Measurements from ENCODE around the gene RAB1B.
A peak's percentile ranks its signal among the peaks of the same experiment; 100 is the strongest.

RAB1B gene

DNA sequence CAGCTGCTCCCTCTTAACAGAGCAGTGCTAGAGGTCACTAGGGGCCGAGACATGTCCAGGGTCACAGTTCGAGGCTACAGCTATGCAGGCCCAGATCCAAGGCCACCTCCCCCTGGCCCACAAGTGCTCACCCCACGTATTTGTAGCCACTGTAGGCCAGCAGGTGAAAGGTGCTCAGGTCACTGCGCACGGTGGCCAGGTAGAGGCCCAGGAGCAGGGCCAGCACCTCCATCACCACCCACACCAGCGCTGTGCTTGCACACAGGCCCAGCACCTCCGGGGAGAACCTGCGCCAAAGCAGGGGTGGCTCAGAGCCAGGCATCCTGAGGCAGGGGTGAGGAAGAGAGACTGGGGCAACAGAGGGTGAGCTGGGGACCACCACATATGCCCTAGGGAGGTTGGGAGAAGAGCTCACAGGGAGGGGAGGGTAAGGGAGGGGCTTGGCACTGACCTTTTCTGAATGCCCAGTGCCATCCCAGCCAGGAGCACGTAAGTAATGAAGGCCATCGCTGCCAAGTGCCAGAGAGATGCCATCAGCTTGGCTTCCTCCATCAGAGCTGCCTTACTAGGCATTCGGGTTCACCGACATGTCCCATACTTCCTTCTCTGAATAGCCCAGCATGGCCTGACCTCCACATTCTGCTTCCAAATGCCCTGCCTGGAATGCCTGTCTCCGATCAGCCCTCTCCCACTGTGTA lies 17.0 kb downstream of the RAB1B start:
- no peak for DNase-seq

DNA sequence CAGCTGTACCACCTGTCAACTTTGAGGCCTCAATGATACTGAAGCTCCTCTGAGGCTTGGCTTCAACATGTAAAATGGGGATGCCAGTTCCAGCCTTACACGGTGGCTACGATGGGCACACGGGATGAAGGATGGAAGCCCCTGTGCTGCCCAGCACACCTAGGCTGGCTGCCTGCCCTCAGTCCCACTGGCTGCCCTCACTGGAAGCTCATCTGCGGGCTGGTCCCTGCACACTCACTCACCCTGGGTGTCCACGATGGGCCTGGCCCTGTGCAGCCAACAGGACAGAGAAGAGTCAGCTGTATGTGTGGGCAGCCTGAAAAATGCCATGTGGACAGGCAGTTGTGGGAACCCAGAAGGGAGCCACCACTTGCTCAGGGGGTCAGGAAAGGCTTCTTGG lies 18.3 kb downstream of the RAB1B start:
- no peak for DNase-seq

DNA sequence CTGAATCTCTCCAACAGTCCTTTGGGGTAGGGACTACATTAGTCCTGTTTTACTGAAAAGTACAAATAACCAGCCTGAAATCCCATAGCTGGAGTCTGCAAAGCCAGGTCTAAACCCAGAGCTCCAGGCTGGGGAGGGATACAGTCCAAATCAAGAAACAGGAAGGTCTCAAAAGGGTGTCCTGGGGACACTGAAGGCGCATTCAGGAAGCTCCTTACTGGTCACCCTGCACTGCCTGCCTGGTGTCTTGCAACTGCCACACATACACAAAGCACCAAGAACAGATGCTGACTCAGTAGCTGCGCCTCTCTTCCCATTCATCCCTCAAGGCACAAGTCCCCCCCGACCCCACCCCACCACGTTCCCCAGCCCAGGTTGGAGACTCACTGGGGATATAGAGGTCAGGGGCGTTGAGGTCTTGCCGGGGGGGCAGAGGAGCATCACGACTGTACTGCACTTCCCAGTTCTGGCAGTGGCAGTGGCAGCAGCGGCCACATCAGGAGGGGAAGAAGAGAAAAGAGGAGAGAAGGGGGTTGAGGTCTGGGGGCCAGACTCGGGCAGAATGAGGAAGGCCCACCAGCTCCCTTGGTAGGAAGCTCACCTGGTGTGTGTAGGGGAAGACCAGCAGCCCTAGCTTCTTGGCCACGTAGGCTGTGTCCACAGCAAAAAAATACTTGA lies 18.9 kb downstream of the RAB1B start:
- DNase-seq: no peak

DNA sequence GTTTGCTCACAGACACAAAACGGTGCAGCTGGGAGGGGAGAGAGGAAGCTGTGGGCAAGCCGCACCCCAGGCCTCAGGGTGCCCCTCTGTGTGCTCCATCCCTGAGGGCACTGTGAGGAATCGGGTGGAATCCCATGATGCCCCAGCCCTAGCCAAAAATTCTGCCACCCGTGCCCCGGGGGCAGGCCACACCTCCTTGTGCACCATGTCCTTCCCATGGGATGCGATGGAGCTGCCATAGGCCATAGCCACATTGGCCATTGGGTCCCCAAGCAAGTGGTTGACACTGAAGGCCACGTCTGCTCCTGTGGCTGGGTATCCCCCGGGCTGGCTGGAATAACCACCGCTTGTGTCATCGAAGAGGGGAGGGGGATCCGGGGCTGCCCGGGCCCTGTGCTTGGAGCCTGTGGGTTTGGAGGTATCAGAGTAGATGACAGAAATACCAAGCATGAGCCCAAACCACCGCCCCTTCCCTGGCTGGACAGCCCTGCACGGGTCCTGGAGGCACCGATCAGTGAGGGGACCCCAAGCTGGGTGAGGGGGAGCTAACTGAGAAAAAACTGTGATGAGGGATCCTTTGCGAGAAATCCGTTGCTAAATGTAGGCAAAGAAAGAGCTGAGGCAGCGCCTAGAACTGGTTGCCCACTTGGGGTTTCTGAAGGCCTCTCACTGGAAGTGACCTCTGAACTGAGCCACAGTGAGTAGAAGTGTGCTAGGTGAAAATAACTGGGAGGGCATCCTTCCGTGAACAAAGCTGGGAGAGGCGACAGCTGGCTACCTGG lies 19.6 kb downstream of the RAB1B start:
- DNase-seq: no peak

DNA sequence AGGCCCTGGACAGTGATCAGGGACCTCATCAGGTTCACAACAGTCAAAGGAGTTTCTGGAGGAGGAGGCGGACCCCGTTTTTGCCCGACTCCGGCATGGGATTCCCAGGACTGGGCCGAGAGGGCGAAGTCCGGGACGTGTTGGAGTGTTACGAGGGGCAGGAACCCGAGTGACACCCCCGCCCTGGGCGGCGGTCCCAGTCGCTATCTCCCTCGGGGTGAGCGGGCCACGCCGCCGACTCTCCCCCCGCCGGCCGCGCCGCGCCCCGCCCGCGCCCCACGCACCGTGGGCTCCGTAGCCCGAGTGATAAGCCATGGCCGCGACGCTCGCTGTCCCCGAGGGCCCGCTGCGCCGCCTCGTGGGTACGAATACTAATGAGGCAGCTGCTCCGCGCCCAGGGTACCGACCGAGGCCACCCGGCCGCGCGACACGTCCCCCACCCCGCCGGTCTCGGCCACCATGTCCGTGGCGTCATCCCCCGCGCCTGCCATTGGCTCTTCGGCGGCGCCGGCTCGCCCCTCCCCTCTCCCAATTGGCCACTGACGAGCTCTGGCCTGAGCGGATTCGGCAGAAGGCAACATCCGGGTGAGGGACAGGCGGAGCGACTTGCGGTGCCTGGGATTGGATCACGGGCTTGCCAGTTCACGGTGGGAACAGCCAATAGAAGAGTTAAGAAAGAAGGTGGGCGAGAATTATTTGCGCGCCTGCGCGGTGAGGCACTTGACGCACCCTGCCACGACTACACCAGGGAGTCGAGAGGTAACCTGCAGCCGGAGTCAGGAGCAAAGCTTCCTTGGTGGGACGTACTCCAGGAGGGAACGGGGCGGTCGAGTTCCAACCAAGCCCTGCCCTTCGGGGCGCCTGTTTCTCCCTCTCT lies 20.5 kb downstream of the RAB1B start, which contains the start of gene YIF1A:
YIF1A (minus strand) TSS at position 473 of the 877 bp plus-strand sequence; CDS start at position 315, 158 bp downstream.
- peak; percentile 100 for DNase-seq

DNA sequence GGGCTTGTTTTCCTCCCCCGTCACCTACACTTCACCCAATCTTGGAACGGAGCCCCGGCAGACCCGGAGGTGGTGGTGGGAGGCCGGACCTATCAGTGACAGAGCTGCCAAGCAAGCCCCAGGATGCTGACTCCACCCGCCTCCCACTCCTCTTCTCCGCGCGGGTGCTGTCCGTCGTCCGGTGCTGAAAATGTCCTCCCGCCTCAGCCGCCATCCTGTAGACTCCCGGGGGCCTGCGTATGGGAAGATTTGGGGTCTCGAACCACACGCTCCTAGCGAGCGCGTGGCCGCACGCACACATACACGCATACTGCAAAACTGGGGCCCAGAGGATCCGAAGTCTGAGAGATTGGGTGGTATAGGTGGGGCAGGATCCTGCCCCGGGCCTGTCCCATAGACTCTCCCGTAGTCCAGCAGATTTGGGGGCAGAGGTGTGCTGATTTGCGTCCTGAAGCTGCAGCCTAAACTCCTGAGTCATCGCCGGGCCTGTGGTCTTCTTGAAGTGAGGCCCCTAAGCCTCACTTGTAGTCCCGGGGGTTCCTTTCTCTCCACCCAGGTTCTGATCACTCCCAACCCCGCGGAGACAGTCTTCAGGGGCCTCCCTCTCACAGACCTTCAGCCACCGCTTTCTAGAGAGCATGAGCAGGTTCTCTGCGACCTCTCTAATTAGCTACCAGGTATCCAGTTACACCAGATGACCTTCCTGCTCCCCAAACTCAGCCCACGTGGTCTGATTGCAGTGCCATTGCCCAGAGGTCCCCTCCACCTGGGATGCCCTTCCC lies 21.3 kb downstream of the RAB1B start:
- no peak for DNase-seq

DNA sequence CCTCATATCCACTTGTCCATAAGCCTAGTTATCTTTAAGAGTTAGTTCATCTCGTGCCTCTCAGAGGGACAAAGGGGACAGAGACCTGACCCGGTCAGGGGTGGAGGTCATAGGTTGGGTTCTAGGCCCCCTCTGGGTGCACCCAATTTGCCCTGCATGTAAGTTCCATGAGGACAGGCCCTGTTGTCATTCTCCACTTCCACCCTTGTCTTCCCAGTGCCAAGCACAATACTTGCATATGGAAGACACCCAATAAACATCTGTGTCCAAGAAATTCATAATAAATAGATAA lies 21.8 kb downstream of the RAB1B start:
- no peak for DNase-seq

DNA sequence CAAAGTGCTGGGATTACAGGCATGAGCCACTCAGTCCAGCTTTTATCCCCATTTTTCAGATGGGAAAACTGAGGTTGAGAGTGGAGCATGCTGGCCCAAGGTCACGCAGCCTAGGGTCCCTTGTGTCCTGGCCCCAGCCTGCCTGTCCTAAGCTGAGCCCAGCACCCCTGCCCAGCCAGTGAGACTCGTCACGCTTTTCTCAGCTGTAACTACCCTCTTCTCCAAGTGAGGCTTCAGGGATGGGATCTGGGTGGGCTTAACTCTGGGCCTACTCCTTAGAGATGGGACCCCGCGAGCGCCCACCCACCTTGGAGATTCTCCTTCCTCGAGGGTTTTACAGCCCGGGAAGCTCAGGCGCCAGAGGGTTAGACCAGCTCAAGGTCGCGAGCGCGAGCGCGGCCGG lies 22.9 kb downstream of the RAB1B start:
- DNase-seq: no peak

DNA sequence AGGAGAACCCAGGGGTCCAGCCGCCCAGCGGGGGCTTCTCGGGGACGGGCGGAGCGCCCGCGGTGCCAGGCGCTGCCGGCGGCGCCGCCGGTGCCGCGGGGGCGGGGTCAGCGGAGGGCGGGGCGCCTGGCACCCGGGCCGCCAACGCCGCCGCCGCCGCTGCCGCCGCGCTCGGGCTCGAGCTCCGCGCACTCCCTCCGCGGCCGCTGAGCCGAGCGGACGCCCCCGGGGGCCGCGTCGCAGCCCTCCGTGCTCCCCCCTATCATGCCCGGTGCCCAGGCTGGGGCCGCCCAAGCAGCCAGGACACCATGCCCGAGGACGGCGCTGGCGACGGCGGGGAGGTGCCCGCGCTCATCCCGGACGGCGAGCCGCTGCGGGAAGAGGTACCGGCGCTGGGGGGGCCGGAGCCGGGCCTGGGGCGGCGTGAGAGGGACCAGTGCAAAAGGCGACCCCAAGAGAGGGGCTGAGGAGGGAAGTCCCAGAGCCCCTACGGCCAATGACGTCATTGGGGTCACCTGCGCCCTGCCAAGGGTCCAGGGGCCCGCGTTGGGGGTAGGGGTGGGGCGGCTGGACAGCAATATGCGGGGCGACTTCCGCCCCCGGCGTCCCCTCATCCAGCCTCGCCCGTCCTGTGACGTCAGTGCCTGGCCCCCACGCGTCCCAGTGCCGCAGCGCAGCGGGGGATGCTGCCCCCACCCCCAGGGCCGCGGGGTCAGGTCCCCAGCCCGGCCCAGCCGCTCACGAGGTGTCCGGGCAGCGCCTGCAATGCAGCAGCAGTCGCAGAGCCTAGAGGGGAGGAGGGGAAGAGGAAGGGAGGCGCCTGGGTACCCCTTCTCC lies 23.5 kb downstream of the RAB1B start, which contains the start of gene TMEM151A:
TMEM151A (plus strand) TSS at position 189 of the 837 bp plus-strand sequence; CDS start at position 309, 120 bp downstream.
- no peak for DNase-seq

DNA sequence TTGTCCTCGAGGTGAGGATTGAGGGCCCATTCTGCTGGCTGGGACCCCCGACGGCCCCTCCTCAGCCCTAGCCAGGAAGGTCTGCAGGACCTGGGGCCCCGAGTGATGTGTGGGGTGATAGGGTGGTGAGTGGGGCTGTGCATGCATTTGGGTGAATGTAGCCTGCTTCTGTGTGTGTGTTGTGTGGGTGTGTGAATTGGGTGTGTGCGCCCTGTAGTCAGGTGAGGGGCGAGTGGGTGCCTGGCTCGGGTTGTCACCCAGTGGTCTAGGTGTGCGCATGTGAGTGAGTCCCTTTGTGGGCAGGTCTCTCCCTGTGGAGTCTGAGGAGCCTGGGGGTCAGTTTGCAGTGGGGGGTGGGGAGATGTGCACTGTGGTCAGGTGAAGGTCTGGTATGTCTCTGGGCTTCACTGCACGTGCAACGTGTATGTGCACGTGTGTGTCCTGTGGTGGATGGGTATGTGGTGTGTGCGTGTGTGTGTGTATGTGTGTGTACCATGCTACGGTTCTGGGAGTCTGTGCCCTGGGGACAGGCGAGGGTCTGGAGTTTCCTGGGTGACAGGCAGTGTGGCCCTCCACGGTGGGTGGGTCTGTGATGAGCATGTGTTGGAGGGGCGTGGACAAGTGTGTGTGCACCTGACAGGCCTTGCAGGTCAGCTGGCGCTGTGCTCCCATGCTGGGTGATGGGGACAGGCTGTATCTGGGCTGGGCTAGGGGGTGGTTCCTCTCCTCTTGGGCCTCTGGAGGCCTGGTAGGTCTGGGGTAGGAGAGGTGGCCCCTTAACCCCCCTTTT lies 24.3 kb downstream of the RAB1B start:
- no peak for DNase-seq

DNA sequence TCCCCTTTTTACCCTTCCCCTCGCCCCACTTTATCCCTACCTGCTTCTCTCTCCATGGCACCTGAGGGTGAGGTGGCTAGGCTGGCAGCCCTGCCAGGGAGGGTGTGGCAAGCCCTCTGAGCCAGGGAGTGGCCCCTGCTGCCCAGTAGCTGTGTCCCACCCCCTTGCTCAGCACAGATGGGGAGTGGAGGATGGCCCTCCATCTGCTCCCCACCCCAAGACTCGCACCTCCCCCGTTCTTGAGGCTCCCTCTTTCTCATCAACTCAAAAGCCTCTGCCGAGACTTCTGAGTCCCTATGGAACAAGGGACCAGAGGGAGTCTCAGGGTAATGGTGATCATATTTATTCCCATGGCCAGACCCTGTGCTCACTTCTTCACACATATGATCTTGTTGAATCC lies 24.9 kb downstream of the RAB1B start:
- DNase-seq: no peak

DNA sequence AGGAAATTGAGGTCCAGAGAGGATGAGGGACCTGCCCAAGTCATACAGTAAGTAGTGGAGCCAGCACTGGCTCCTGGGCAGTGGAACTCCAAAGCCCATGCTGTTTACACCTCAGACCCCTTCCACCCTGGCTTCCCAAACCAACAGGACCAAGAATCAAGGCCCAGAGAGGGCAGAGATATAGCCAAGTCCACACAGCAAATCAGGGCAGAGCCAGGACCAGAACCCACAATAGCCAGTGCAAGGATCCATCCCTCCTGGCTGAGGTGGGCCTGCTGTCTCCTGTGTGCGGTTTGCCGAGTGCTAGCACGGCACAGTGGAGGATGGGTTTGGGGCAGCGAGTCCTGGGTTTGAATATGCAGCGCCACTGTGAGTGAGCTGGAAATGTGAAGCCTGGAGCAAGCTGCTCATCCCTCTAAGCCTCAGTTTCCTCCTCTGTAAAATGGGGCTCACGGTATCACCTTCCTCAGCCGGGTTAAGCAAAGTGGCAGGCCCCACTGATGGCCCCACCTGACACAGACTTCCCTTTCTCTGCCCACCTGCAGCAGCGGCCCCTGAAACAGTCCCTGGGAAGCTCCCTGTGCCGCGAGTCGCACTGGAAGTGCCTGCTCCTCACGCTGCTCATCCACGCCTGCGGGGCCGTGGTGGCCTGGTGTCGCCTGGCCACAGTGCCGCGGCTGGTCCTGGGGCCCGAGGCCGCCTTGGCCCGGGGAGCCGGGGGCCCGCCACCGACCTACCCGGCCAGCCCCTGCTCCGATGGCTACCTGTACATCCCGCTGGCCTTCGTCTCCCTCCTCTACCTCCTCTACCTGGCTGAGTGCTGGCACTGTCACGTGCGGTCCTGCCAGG lies 25.6 kb downstream of the RAB1B start:
- DNase-seq: no peak

DNA sequence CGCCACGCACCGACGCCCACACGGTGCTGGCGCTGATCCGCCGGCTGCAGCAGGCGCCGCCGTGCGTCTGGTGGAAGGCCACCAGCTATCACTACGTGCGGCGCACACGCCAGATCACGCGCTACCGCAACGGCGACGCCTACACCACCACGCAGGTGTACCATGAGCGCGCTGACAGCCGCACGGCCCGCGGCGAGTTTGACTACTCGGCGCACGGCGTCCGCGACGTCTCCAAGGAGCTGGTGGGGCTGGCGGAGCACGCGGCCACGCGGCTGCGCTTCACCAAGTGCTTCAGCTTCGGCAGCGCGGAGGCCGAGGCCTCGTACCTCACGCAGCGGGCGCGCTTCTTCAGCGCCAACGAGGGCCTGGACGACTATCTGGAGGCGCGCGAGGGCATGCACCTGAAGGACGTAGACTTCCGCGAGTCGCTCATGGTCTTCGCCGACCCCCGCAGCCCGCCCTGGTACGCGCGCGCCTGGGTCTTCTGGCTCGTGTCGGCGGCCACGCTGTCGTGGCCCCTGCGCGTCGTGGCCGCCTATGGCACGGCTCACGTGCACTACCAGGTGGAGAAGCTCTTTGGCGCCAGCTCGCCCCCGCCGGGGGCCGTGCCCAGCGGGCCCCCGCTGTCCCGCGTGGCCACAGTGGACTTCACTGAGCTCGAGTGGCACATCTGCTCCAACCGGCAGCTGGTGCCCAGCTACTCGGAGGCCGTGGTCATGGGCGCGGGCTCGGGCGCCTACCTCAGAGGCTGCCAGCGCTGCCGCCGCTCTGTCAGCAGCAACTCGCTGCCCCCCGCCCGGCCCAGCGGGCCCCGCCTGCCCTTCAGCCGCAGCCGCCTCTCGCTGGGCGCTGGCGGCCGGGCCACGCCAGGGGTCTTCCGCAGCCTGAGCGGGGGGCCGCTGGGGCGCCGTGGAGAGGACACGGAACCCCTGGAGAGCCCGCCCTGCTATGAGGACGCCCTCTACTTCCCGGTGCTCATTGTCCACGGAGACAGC lies 26.5 kb downstream of the RAB1B start:
- DNase-seq: no peak

DNA sequence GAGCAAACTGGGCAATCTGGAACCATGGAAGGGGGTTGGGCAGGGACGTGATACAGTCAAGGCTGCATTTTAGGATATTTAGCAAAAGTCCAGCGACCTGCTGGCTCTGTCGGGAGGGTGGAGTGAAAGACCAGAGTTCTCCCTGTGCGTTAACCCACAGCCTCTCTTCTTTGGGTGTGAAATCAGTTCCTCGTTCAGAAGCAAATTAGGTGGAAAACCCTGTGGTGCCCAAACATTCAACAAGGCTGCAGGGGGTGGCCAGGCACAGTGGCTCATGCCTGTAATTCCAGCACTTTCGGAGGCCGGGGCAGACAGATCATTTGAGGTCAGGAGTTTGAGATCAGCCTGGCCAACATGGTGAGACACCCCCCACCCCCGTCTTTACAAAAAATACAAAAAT lies 29.2 kb downstream of the RAB1B start:
- no peak for DNase-seq

DNA sequence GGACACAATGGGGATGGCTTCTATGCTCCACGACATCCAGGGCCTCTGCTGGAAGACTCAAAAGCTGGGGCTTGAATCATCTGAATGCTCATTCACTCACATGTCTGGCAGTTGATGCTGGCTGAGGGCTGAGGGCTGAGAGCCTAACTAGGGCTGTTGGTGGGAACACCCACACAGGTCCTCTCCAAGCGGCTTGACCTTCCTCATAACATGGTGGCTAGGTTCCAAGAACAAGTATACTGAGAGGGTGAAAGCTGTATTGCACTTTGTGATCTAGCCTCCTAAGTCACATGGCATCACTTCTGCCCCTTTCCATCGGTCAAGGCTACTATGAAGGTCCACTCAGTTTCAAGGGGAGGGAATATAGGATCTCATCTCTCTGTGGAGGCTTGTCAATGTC lies 30.7 kb downstream of the RAB1B start:
- DNase-seq: no peak

DNA sequence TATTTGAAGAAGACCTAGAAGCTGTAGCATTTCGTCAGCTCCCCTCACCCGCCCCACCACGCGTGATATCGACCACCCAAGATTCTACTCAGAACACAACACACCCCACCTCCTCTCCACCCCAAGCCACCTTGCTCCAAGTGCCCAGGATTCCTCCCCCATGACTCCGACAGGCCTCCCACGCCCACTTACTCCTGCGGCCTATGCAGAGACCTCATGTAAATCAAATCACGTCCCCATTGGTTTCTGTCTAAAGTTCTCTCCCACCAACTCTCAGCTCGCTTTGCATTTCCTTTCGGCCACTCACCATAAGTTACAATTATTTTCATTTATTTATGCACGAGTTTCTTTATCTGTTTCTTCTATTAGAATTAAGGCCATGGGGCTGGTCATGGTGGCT lies 34.2 kb downstream of the RAB1B start:
- DNase-seq: no peak

DNA sequence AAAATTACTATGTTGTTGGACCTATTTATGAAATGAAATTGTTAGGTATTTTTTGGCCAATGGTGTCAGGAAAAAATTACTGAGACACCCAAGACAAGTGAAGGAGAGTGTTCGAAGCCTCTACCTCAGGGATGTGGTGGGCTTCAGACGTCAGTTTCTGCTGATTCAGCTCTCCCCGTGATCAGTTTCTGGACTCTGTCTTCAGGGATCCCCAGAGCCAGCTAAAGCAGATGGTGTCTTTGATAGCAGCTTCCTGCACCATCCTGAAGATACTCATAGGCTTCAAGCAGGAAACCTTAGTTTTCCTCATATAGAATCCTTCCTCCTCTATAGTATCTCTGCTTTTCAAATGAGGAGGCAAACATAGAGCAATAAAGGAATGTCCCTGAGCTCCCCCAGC lies 41.0 kb downstream of the RAB1B start:
- DNase-seq: no peak

DNA sequence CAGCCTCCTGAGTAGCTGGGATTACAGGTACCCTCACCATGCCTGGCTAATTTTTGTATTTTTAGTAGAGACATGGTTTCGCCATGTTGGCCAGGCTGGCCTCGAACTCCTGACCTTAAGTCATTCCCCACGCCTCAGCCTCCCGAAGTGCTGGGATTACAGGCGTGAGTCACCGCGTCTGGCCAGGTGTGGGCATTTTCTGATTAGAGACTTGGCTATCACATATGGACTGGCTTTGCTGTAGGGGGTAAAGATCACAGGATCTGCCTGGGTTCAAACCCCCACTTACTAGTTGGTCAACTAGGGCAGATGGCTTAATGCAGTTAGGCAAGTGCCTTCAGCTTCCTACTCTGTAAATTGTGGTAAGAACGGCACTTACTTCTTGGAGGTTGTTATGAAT lies 41.9 kb downstream of the RAB1B start:
- no peak for DNase-seq
